Glomerular visceral epithelial cell (primary cell): ENCODE data around the gene PIK3CG.
A peak's percentile ranks its signal among the peaks of the same experiment; 100 is the strongest.
"Not testable (repeated sequence)": the region's sequence is repeated elsewhere in the genome, so short reads cannot be mapped to it uniquely, and the experiment has no call there.

Experiments used
- DNase-seq: peaks from one replicate; pipeline ENCODE4 v3.0.0-alpha.2; 2016; ENCODE audit errors: extremely low spot score

PIK3CG gene

GRCh38 chr7:106865130-106866041, at the start of gene PIK3CG:
TSS of gene PIK3CG (plus strand) at chr7:106865282. CDS start at chr7:106867562, 2,280 bp downstream.
- no peak for DNase-seq

- no peak for DNase-seq
Observed at GRCh38 chr7:106817098-106817497, 48.0 kb upstream of the PIK3CG start.

- DNase-seq: peak; percentile 12
Observed at GRCh38 chr7:106818736-106819135, 46.3 kb upstream of the PIK3CG start.

GRCh38 chr7:106819546-106819945, 45.5 kb upstream of the PIK3CG start:
- DNase-seq: no peak

- no peak for DNase-seq
Observed at GRCh38 chr7:106820321-106821217, 44.5 kb upstream of the PIK3CG start.

- DNase-seq: no peak
Observed at GRCh38 chr7:106823631-106824030, 41.5 kb upstream of the PIK3CG start.

- peak; percentile 32 for DNase-seq
Observed at GRCh38 chr7:106824458-106824857, 40.6 kb upstream of the PIK3CG start.

GRCh38 chr7:106827626-106828025, 37.5 kb upstream of the PIK3CG start:
- DNase-seq: no peak

GRCh38 chr7:106829496-106829895, 35.6 kb upstream of the PIK3CG start:
- DNase-seq: no peak

- not testable (repeated sequence) for DNase-seq
Observed at GRCh38 chr7:106830896-106831295, 34.2 kb upstream of the PIK3CG start.

GRCh38 chr7:106836816-106837215, 28.3 kb upstream of the PIK3CG start:
- no peak for DNase-seq

GRCh38 chr7:106839511-106839910, 25.6 kb upstream of the PIK3CG start:
- no peak for DNase-seq

GRCh38 chr7:106840342-106840741, 24.7 kb upstream of the PIK3CG start:
- peak; percentile 59 for DNase-seq

- peak; percentile 65 for DNase-seq
Observed at GRCh38 chr7:106841896-106842390, 23.1 kb upstream of the PIK3CG start.

GRCh38 chr7:106844279-106844997, 20.6 kb upstream of the PIK3CG start:
- no peak for DNase-seq

GRCh38 chr7:106848049-106848448, 17.0 kb upstream of the PIK3CG start:
- DNase-seq: no peak

GRCh38 chr7:106848851-106849442, 16.1 kb upstream of the PIK3CG start:
- DNase-seq: peak; percentile 82

GRCh38 chr7:106851632-106852031, 13.4 kb upstream of the PIK3CG start:
- not testable (repeated sequence) for DNase-seq

GRCh38 chr7:106853250-106853908, 11.7 kb upstream of the PIK3CG start:
- DNase-seq: no peak

- DNase-seq: no peak
Observed at GRCh38 chr7:106855540-106856132, 9.4 kb upstream of the PIK3CG start.
